HG03196 (cell line): ENCODE results near the gene TLE4.
"Not testable (repeated sequence)": the region's sequence is repeated elsewhere in the genome, so short reads cannot be mapped to it uniquely, and the experiment has no call there.

Experiments
- ATAC-seq: cut with Tn5 transposase; IDR thresholded peaks from one replicate; pipeline ENCODE4 v1.9.1; 2021; ENCODE audit not compliant: unreplicated experiment

TLE4 gene

GRCh38 chr9:79630521-79631403 lies 59.0 kb downstream of the TLE4 start:
- peak; percentile 82 for ATAC-seq

GRCh38 chr9:79632060-79632459 lies 60.3 kb downstream of the TLE4 start:
- no peak for ATAC-seq

DNA sequence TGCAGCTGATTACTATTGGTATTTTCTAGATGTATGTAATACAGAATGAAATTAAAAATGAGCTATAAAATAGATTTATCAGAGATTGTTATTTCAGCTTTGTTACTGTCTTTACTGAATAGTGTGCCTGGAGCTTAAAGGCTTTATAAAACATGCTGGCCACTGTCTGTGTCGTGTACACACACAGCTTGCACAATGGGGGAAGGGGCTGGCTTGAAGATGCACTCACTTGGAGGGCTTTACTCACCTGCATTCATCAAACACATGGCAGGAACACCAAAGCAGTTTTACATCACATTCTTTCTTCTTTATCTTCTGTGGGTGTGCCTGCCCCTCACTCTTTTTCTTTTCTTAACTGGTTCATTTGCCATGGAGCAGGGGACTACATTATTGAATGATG lies 60.9 kb downstream of the TLE4 start:
- no peak for ATAC-seq

- ATAC-seq = no peak
Observed at GRCh38 chr9:79633558-79633957, 61.8 kb downstream of the TLE4 start.

DNA sequence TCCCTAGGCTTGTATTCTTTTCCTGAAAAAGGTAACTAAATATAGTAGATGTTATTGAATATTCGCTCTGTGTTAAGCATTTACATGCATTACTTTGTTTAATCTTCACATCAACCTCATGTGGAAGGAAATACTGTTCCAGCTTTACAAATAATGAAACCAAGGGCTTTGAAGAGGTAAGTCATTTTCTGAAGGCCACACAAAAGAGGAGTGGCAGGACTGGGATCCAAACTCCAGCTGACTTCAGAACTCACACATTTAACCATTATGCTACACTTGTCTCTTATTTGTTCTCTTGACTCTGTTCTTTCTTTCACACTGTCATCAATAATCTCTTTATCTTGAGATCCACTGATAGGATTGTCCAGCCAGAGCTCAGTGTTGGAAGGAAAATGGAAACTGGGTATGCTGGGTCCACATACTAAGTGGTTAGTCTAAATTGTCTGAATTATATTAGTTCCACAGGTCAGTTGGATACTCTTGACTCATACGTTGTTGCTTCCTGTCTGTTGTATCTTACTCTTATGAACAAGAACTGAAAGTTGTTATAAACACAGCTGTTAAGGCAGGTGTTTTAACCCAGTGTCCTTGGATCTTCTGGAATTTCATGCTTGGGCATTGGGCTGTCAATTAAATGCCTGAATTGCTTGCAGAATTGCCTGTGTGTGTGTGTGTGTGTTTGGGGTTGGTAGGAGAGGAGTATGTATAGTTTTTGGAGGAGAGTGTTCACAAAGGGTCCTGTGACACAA lies 65.6 kb downstream of the TLE4 start:
- ATAC-seq = no peak

GRCh38 chr9:79638806-79639205 lies 67.0 kb downstream of the TLE4 start:
- ATAC-seq = no peak

GRCh38 chr9:79639354-79639753 lies 67.6 kb downstream of the TLE4 start:
- ATAC-seq = no peak

DNA sequence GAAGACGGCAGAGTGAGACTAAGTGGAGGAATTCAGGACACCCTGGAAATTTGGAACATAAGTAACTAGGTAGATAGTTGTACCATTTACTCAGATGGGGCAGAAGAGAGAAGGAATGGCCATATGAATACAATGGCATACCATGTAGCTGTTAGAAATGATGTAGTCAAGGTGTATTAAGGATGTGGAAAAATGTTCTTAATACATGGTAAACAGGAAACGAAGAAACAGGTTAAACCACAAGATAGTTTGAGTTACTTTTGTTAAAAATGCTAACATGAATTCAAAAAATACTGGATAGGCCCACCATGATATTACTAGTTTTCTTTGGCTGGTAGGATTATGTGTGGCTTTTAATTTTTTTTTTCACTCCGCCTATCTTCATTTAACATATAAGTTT lies 68.3 kb downstream of the TLE4 start:
- not testable (repeated sequence) for ATAC-seq

- ATAC-seq = no peak
Observed at GRCh38 chr9:79641070-79641469, 69.3 kb downstream of the TLE4 start.

- no peak for ATAC-seq
Observed at GRCh38 chr9:79642671-79643070, 70.9 kb downstream of the TLE4 start.

- no peak for ATAC-seq
Observed at GRCh38 chr9:79644048-79644447, 72.3 kb downstream of the TLE4 start.

DNA sequence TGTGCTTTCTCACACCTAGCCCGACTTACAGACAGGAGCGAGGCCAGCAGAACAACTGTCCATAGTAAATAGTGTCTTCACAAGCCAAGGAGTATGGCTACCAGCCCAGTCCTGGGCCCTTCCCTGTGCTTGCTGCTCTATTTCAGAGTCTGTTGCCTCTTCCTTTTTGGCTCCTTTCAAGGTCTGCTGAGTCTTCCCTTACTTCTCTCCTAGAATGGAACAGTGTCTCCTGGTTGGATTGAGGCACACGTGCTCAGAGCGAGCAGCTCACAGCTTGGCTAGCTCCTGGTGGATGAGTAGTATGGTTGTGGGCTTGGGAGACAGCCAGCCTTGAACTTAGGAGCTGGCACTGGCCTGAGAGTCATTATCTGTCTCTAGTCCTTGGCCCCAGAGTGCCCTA lies 72.8 kb downstream of the TLE4 start:
- no peak for ATAC-seq

- no peak for ATAC-seq
Observed at GRCh38 chr9:79645110-79645509, 73.3 kb downstream of the TLE4 start.

DNA sequence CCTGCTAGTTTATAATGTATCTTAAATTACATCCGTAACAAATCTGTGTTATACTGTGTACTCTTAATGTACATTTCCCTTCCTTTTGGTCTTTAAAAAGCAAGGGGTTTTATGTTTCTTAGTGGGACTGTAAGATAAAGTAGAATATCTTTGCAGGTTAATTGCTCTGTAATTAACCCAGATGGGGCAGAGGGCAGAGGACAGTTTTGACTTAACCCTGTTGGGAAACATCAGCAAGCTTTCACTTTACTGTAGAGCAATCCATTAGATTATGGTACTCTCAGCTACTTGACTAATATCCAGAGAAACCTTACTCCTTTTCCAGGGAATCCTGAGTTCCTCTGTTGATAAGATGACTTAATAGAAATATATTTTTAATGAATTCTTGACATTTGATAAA lies 74.3 kb downstream of the TLE4 start:
- ATAC-seq = no peak

- no peak for ATAC-seq
Observed at GRCh38 chr9:79651251-79651795, 79.6 kb downstream of the TLE4 start.

DNA sequence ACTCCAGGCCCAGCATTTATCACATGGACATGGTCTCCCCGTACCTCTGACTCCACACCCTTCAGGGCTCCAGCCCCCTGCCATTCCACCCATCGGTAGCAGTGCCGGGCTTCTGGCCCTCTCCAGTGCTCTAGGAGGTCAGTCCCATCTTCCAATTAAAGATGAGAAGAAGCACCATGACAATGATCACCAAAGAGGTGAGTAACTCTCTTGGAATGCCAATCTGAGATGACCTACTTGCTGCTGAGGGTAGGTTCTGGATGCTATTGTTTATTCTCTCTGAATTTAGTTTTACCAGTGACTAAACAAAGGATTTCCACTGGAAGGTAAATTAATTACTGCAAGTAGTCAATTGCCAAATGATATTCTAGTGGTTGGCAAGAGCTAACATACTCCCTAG lies 80.8 kb downstream of the TLE4 start:
- ATAC-seq = no peak

GRCh38 chr9:79654591-79655382 lies 83.0 kb downstream of the TLE4 start:
- not testable (repeated sequence) for ATAC-seq

GRCh38 chr9:79655551-79655950 lies 83.8 kb downstream of the TLE4 start:
- ATAC-seq = no peak

GRCh38 chr9:79656169-79656568 lies 84.4 kb downstream of the TLE4 start:
- no peak for ATAC-seq

- ATAC-seq = no peak
Observed at GRCh38 chr9:79657891-79658290, 86.1 kb downstream of the TLE4 start.

DNA sequence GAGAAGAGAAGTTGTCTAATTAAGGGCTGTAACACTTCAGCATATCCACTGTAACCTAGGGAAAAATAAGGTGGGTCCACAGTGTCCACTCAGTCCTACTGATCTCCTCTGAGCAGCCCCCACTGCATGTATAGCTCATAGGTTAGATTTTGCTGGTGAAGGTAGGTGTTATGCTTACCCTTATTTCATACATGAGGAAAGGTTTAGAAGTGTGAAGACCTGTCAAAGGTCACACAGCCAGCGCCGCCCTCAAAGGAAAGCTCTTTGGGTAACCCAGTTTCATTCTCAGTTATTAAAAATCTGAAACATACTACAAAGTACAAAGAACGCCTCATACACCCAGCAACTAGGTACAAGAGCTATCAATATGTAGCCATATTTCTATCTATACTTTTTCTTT lies 87.2 kb downstream of the TLE4 start:
- no peak for ATAC-seq
